ENCODE data around the gene MRPL41.

- no peak for TF ChIP-seq POLR2AphosphoS5 (IDR thresholded peaks at IDR 0.05; ENCODE audit: low read depth, low read length)
- TF ChIP-seq POLR2A (IDR thresholded peaks at IDR 0.05; ENCODE audit: low read depth, low read length) = no peak
Observed at GRCh38 chr9:137534256-137535119, 17.2 kb upstream of the MRPL41 start.

Data from GM12892 (cell line).